Skin epidermis (tissue), 12 donors: Measurements from ENCODE around the gene CMTM6.
A peak's percentile ranks its signal among the peaks of the same experiment; 100 is the strongest.

Source experiments
- H3K27ac ChIP-seq, 21 experiments: fragments of 200-600 bp; sonication (generic) in 11 of 21; one replicate each; pipeline ENCODE4 v1.5.0; 2020; ENCODE audit warnings: mild to moderate bottlenecking in 3 of 21, inconsistent platforms in 2 of 21, moderate library complexity in 2 of 21
- H3K4me3 ChIP-seq, 7 experiments: fragments of 200-600 bp; sonication (generic) in 2 of 7; one replicate each; pipeline ENCODE4 v1.5.0; 2020; ENCODE audit warnings: inconsistent platforms in 2 of 7, mild to moderate bottlenecking in 2 of 7, moderate library complexity in 1 of 7

CMTM6 gene

GRCh38 chr3:32432045-32432710, 70.5 kb downstream of the CMTM6 start:
- no peak overlapping the region for H3K4me3 ChIP-seq
- H3K27ac ChIP-seq: peak overlapping the region in 11 of 21 experiments; percentile 7 to 88 (median 71)

- Histone ChIP-seq H3K27ac (peak overlapping the region in 4 of 21 experiments; percentile 71 to 85 (median 74)), H3K4me3 (no peak overlapping the region)
Measured at GRCh38 chr3:32431481-32431880, 71.2 kb downstream of the CMTM6 start.
